Glomerular visceral epithelial cell (primary cell): Measurements from ENCODE around the gene MAU2.
"Not testable (repeated sequence)": the region's sequence is repeated elsewhere in the genome, so short reads cannot be mapped to it uniquely, and the experiment has no call there.

ENCODE experiments used
- DNase-seq: peaks from one replicate; pipeline ENCODE4 v3.0.0-alpha.2; 2016; ENCODE audit errors: extremely low spot score

Gene MAU2

GRCh38 chr19:19384486-19384885 lies 63.9 kb downstream of the MAU2 start:
- DNase-seq: no peak

GRCh38 chr19:19385131-19385895 lies 64.7 kb downstream of the MAU2 start:
- DNase-seq: peak; percentile 100

GRCh38 chr19:19385896-19386869 lies 65.6 kb downstream of the MAU2 start:
- no peak for DNase-seq

GRCh38 chr19:19387108-19387507 lies 66.5 kb downstream of the MAU2 start:
- DNase-seq: no peak

- DNase-seq: no peak
Measured at GRCh38 chr19:19388568-19389555, 68.2 kb downstream of the MAU2 start.

GRCh38 chr19:19389683-19390082 lies 69.1 kb downstream of the MAU2 start:
- DNase-seq: not testable (repeated sequence)

- DNase-seq: not testable (repeated sequence)
Measured at GRCh38 chr19:19394333-19394732, 73.7 kb downstream of the MAU2 start.

- no peak for DNase-seq
Measured at GRCh38 chr19:19399733-19400433, 79.3 kb downstream of the MAU2 start.

- no peak for DNase-seq
Measured at GRCh38 chr19:19402656-19403372, 82.2 kb downstream of the MAU2 start.

GRCh38 chr19:19403373-19403901 lies 82.8 kb downstream of the MAU2 start:
- DNase-seq: peak; percentile 44

- DNase-seq: peak; percentile 96
Measured at GRCh38 chr19:19404879-19405860, 84.5 kb downstream of the MAU2 start, which contains the start of gene GATAD2A. TSS of gene GATAD2A (plus strand) at chr19:19405675. CDS start at chr19:19465346, 59,671 bp downstream.

GRCh38 chr19:19405971-19406877 lies 85.6 kb downstream of the MAU2 start:
- no peak for DNase-seq

GRCh38 chr19:19406878-19407632 lies 86.4 kb downstream of the MAU2 start:
- DNase-seq: peak; percentile 54

- no peak for DNase-seq
Measured at GRCh38 chr19:19407633-19407930, 87.0 kb downstream of the MAU2 start.
